ENCODE measurements around the gene ZNF891.

The ZNF891 gene

GRCh38 chr12:133063556-133063955, 66.5 kb downstream of the ZNF891 start:
- DNase-seq (ENCODE audit: low spot score) (no peak), FAIRE-seq (no peak)

GRCh38 chr12:133061954-133062353, 68.1 kb downstream of the ZNF891 start:
- DNase-seq (ENCODE audit: low spot score) = no peak
- no peak for FAIRE-seq

GRCh38 chr12:133058203-133059113, 71.6 kb downstream of the ZNF891 start:
- DNase-seq (ENCODE audit: low spot score) = no peak
- FAIRE-seq = no peak

GRCh38 chr12:133057446-133057845, 72.6 kb downstream of the ZNF891 start:
- no peak for DNase-seq (ENCODE audit: low spot score)
- no peak for FAIRE-seq
